ENCODE results near the gene BCLAF1.

The BCLAF1 gene, protein sequence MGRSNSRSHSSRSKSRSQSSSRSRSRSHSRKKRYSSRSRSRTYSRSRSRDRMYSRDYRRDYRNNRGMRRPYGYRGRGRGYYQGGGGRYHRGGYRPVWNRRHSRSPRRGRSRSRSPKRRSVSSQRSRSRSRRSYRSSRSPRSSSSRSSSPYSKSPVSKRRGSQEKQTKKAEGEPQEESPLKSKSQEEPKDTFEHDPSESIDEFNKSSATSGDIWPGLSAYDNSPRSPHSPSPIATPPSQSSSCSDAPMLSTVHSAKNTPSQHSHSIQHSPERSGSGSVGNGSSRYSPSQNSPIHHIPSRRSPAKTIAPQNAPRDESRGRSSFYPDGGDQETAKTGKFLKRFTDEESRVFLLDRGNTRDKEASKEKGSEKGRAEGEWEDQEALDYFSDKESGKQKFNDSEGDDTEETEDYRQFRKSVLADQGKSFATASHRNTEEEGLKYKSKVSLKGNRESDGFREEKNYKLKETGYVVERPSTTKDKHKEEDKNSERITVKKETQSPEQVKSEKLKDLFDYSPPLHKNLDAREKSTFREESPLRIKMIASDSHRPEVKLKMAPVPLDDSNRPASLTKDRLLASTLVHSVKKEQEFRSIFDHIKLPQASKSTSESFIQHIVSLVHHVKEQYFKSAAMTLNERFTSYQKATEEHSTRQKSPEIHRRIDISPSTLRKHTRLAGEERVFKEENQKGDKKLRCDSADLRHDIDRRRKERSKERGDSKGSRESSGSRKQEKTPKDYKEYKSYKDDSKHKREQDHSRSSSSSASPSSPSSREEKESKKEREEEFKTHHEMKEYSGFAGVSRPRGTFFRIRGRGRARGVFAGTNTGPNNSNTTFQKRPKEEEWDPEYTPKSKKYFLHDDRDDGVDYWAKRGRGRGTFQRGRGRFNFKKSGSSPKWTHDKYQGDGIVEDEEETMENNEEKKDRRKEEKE

DNA sequence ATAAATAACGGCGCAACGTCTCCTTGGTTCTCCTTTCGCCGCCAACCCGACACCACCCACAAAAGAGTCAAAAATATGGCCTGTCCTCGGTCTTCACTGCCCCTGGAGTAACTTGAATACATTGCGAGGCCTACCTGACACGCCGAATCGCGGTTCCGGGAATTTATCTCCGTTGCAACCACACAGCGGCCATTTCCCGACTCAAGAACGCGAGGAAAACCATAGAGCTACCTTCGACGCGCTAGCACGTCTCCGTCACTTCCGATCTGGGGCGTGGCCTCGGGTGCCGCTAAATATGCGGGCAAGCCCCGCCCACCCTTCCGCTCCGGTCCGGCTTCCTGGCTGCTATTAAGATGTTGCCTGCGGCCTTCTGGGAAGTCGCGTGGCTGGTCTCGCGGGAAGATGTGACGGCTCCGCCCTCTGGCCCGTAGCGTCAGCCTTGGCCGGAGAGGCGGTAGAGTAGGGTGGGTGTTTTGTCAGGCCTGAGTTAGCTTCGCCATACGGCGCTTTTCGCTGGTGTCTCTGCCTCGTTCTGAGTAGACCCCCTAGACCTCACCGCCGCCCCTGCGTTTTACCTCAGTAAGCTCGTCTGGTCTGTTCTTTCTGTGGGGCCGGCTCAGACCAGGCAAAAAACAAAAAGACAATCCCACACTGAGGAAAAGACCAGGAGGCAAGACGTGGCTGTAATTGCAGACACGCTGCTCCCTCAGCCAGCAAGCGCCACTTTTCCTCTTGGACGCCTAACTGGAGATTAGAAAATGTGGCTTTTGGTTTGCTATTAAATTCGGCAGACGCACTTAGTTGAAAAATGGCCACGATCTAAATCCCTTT is at the start of gene BCLAF1:
Gene BCLAF1 (minus strand): TSS at position 268 of the 831 bp plus-strand sequence. CDS start 9,980 bp downstream, outside the sequence.
- in situ Hi-C loops (cut with MboI; ENCODE audit: low sequenced_read_pairs) = no loop called here

DNA sequence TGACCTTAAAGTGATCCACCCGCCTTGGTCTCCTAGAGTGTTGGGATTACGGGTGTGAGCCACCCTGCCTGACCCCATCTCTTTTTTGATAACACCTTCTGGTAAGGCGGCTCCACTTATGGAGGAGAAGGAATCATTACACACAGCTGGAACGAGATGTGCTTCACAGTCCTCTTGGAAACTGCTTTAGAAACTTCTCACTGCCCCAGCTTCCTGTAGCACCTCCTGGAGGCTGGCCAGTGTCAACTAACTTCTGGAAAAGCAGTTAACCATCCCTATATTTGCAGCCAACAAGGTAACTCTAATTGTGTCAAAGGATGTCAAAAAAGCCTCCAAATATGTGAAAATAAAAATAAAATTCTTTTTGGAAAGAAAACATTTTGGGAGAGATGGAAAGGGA is 48.8 kb upstream of the BCLAF1 start:
- in situ Hi-C loops (cut with MboI; ENCODE audit: low sequenced_read_pairs) = no loop called here

DNA sequence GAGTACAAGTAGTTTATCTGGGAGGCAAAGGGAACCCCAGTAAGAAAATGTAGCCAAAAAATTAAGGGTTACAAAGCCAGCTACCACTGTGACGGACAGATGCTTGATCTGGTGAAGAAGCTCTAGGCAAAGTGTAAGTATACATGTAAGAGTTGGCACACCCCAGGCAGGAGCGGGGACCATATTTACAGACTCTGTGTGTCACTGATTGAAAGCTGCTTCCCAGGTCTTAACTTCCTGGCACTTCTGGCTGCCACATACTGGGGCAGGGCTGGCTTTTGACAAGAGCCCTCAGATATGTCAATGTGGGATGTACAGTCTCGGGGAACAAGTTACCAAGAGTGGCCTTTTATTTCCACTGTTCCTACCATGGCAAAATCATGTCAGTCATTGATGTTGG is 48.0 kb upstream of the BCLAF1 start:
- in situ Hi-C loops (cut with MboI; ENCODE audit: low sequenced_read_pairs) = no loop called here

DNA sequence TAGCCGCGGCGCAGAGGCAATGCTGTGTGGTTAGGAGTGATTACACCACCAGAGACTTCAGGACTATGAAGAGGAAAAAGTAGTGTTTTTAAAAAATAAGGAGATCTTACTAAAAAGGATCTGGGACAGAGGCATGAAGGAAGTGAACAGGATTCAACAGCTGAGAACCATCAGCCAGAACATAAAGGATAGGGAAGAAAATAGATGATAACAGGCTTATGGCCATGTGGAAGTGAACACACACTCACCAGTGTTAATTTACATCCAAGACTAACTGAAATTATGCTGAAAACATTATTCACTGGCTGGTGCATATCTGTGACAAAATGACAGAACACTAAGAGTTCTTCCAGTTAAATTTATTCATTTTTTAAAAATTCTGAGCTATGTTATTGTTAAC is 47.5 kb upstream of the BCLAF1 start:
- in situ Hi-C loops (cut with MboI; ENCODE audit: low sequenced_read_pairs) = no loop called here

DNA sequence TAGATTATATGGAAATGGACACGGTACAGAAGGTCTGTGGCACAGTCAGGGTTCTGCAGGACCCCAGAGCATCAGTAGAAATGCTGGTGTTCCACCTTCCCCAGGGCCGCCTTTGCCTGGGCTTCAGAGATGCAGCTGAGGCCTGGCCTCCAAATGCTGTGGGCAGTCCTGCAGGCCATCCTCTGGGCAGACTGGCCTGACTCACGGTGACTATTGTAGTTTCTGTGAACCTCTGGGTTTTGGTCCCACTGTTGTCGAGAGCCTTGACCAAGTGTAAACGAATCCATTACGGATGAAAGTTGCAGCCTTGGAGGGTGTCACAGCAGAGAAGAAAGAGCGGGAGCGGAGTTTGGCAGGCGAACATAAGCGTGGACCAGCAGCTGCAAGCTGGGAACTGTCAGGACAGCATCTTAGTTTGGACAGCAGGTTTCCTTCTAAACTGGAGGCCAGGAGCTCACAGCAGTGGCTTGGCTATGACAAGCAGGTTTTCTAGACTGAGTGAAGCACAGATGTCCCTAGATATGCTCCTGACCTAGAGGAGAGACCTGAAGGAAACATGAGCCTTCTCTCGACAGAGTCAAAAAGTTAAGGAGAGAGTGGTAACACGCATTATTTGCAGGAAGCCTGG is 46.2 kb upstream of the BCLAF1 start:
- in situ Hi-C loops (cut with MboI; ENCODE audit: low sequenced_read_pairs) = no loop called here

DNA sequence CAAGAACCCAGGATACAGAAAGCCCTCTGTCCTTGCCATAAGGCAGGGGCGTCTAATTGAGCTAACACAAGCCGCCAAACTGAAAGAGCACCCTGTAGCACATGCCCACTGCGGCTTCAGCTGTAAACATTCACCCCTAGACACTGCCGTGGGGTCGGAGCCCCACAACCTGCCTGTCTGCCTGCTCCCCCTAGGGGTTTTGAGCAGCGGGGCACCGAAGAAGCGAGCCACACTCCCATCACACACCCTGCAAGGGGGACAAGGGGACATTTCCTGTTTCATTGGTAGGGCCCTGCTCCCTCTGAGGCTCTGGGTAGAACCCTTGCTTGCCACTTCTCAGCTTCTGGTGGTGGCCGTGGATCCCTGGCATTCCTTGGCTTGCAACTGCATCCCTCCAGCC is 45.2 kb upstream of the BCLAF1 start:
- in situ Hi-C loops (cut with MboI; ENCODE audit: low sequenced_read_pairs) = no loop called here

DNA sequence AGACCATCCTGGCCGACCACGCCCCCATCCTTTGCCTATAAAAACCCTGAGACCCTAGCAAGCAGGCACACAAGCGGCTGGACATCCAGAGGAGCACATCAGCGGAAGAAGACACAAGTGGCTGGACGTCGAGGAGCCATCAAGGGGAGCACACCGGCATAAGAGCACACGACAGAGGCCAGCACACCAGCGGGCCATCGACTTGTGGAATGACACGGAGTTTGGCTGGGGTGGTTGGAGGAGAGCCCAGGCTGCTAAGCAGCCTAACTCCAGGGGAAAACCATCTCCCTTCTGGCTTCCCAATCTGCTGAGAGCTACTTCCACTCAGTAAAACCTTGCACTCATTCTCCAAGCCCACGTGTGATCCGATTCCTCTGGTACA is 44.8 kb upstream of the BCLAF1 start:
- in situ Hi-C loops (cut with MboI; ENCODE audit: low sequenced_read_pairs) = no loop called here

DNA sequence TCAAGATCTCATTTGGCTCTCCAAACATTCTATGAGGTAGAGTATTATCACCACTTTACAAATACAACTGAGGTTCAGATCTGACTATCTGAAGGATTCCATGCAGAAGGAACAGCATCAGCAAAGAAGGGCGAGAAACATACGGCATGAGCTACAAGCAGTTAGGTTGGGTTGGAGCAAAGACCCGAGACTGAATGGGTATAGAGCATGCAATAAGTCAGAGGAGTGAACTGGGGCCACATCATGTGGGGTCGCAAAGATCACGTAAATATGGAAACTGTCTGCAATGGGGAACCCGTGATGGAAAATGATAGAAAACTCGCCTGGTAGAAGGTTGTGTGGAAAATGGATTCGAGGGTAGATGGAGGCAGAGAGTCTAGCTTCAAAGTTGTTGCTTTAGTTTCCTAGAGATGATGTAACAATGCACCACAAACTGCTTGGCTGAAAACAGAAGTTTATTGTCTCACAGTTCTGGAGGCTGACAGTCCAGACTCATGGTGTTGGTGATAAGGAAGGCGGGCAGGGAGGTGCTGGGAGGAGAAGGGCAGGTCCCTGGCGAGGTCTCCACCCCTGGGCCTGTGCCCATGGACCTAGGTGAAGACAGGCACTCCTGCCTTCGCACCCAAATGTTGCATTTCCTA is 44.3 kb upstream of the BCLAF1 start:
- in situ Hi-C loops (cut with MboI; ENCODE audit: low sequenced_read_pairs) = no loop called here

DNA sequence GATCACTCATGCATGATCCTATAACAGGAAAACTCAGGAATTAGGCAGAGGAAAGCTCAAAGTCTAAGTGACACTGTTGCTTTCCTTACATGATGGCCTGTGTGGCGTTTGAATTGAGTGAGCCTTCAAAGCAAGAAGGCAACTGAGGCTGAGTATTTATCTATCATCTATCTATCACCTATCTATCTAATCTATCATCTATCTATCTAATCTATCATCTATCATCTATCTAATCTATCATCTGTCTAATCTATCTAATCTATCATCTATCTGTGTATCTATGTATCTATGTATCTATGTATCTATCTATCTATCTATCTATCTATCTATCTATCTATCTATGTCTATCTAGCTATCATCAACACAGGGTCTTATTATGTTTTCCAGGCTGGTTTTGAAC is 41.8 kb upstream of the BCLAF1 start:
- in situ Hi-C loops (cut with MboI; ENCODE audit: low sequenced_read_pairs) = no loop called here

DNA sequence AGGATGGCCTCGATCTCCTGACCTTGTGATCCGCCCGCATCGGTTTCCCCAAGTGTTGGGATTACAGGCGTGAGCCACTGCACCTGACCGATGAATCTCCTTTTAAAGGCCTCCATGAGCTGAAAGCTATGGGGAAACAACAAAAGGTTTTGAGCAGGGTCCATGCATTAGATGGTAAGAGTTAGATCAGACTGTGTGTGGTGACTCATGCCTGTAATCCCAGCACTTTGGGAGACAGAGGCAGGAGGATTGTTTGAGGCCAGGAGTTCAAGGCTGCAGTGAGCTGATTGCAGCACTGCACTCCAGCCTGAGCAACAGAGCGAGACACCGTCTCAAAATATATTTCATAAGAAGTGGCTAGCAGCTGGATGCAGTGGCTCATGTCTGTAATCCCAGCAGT is 41.0 kb upstream of the BCLAF1 start:
- in situ Hi-C loops (cut with MboI; ENCODE audit: low sequenced_read_pairs) = no loop called here

DNA sequence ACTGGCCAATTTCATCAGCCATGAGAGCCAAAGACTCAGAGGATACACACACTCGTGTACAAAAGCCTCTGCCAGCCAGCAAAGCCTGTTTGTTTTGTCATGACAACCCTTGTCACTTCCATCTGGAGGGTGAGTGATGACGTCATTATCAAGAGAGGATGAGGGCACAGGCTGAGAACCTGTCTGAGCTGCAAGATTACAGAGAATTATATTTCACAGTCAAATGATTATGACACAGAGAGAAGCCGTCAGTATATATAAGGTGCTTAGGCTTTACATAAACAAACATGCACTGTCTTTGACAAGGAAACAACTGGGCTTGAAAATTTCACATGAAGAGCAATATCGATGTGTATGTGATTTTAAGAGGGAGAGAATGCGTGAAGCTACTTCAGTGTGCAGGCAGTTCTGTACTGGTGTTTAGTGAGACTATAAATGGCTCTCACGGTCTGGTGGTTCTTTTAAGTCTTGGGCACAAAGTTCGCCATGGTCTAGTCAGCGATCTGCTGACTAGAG is 36.5 kb upstream of the BCLAF1 start:
- in situ Hi-C loops (cut with MboI; ENCODE audit: low sequenced_read_pairs) = no loop called here

DNA sequence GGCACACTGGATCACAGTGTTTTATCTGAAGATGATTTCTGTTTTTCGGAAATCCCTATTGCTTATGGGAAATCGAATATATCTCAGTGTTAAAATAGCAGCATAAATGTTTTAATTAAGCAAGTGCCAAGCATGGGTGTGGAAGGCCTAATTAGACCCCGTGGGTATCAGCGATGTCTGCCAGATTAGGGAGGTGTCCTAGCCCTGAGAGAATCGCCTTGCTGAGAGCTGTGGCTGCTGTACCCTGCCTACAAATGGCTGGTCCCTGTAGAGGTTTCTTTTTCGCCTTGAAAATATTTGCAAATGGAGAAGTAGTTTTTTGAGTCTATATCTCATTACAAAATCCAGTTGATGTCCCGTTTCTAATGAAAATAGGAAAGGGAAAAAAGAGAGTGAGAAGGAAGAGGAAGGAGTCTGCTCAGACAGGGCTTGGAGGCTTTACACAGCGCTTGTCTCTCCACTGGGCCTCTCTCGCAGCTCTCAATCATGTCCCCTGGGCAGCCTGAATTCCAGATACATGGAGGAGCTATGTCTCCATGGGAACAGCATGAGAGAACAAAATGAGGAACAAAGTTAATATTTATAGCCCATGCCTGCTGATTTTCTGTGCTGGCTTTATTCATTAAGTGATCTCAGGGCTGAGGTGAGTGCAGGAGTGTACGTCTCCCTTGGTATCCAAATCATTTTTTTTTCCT is 35.2 kb upstream of the BCLAF1 start:
- in situ Hi-C loops (cut with MboI; ENCODE audit: low sequenced_read_pairs) = no loop called here

DNA sequence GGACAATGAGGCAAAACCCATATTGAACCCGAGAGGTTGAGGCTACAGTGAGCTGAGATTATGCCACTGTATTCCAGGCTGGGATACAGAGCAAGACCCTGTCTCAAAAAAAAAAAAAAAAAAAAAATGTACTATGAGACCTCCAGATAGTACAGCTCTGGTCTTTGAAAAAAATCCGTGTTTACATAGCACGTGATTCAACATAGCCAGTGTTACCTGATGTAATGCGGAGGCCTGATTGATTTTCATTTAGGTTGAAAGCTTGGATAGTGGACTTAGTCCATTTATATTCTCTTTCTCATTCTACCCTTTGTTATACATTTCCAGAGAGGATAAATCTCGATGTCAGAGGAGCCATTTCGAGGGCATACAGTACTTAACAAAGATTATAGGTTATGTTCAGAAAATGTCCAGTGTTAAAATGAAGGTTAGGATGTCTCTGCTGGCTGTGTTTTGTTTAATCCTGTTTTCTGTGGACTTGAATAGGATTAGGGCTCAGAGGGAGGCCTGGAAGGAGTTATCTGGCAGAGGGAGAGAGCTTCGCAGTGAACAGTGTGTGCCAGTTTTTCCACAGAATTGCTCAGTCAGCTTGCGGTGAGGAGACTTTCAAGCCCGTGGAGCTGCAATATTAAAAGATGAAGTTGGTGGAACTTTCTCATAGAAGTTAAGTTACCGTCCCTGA is 33.9 kb upstream of the BCLAF1 start:
- in situ Hi-C loops (cut with MboI; ENCODE audit: low sequenced_read_pairs) = no loop called here

DNA sequence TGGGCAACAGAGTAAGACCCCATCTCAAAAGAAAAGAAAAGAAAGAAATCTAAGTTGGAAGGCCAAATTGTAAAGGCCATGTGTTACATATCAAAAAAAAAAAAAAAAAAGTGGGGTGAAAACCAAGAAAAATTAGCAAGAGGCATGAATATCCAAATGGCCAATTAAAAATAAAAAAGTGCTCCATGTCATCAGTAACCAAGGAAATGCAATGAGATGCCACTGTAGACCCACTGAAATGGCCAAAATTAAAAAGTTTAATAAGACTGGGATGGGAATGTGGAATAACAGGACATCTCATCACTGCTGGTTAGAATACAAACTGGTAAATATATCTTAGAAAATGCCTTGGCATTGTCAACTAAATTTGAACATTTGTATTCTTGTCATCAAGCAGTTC is 30.1 kb upstream of the BCLAF1 start:
- in situ Hi-C loops (cut with MboI; ENCODE audit: low sequenced_read_pairs) = no loop called here

DNA sequence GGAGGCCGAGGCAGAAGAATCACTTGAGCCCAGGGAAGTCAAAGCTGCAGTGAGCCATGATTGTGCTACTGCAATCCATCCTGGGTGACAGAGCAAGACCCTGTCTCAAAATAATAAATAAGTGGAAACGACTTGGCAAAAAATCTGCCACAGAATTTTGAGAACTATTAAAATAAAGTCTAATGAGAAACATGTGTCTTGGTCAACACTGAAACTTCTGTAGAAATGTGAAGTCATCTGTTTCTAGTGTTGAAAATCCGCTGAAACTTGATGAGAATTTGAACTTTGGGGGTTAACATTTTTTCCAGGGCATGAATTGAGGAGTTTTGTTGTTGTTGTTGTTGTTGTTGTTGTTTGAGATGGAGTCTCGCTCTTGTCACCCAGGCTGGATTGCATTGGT is 29.0 kb upstream of the BCLAF1 start:
- in situ Hi-C loops (cut with MboI; ENCODE audit: low sequenced_read_pairs) = no loop called here

DNA sequence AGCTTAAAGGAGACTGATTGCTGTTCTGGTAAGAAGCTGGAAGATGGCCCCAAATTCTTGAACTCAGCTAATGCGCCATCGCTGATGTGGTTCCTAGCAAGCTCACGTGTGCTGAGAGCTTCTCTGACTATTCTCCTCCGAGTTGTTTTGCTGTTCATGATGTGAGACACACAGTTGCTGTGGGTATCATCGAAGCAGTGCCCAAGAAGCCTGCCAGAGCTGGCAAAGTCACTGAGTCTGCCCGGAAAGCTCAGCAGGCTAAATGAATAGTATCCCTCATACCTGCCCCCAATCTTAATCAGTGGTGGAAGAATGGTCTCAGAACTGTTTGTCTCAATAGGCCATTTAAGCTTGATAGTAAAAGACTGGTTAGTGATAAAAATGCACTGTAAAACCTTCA is 28.3 kb upstream of the BCLAF1 start:
- in situ Hi-C loops (cut with MboI; ENCODE audit: low sequenced_read_pairs) = no loop called here

DNA sequence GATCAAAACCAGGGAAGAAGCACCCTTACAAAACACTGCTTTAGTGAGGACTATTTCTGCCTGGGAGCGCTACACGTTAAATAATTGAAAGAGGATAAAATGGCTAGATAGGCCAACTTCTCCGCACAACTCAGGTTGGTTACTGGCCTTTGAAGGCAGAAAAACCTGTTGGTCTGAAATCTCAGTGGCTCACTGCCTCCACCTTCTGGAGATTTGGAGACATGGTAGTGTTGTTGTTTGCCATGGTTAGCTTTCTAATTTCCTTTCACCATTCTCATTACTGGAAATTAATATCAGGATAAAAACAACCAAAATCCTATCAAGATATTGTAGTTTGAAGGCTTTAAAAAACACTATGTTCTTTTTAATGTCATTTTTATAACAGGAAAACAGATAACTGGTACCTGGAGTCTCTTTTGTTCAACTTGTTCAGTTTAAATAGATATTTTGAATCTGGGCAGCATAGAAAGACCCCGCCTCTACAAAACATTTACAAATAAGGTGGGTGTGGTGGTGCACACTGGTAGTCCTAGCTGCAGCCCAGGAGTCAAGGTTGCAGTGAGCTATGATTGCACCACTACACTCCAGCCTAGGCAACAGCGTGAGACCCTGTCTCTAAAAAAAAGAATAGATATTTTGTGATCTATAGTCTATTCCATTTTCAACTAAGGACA is 27.5 kb upstream of the BCLAF1 start:
- in situ Hi-C loops (cut with MboI; ENCODE audit: low sequenced_read_pairs) = no loop called here

DNA sequence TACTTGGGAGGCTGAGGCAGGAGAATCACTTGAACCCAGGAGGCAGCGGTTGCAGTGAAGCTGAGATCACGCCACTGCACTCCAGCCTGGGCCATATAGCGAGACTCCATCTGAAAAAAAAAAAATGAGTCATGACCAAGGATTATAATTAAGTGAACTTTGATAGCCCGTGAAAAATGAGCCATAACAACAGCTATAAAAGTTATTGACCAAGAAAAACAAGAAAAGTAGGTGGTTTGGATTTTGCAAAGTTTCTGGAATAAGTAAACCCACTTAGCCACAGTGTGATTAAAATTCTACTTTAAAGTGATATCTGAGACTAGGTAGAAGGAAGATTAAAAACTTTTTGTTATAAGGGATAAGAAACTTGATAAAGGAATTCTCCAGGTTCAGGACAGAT is 25.9 kb upstream of the BCLAF1 start:
- in situ Hi-C loops (cut with MboI; ENCODE audit: low sequenced_read_pairs) = no loop called here

Measured in hTERT RPE-1 (cell line).